ENCODE measurements around the gene RSPH9. TPM values are rescaled to one million over a fixed set of nuclear protein-coding genes. Genes with fewer than 3 reads are reported as not detected.

The RSPH9 gene
- polyA plus RNA-seq, 3 donors, result 0.05 to 0.52 (median 0.13) TPM

DNA sequence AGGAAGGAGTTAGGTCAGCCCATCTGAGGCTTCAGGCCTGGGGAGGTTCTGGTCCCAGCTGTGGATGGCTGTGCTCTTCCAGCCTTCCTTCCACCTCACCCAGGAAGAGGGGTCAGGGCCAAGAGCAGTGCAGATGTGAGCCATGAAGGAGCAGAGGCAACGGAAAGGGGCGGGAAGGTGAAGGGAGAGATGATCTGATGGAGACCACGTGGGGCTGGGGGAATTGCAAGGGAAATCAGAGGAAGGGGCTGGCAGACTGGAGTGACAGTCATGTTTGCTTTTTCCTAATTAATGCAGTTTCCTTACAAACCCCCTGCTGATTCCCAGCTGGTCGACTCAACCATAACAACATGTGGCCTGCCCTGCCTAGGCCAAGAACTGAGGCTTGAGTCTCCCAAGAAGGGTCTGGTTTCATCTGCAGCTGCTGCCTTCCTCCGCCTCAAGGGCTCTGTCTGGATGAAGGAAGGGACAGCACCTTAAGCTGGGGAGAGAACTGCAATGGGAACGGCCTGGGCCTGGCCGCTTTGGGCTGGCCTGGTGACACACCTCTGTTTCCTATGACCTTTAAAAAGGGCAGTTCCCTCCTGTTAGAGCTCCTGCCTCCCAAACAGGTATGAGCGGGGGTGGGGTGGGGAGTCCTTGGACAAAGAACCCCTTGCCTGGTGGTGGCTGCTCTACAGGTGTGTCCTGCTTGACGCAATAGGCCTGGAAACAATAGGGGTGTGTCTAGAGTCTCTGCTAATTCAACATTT is 50.6 kb downstream of the RSPH9 start:
- no peak for DNase-seq
- H3K27me3 ChIP-seq (ENCODE audit: control insufficient read depth in 2 of 2, insufficient read depth in 2 of 2, low read length in 2 of 2), result peaks cover 0 to 2% of the 10 kb centered on the region in 2 donors
- no peaks in the 10 kb centered on the region for H3K4me1 Mint-ChIP-seq
- H3K4me3 ChIP-seq (replicated peaks in 1 of 3; ENCODE audit: low read depth in 2 of 3, low read length in 3 of 3), result no peak overlapping the region
- intact Hi-C loops (cut with micrococcal nuclease), result no loop called here
- H3K36me3 ChIP-seq (replicated peaks in 1 of 2; ENCODE audit: control insufficient read depth in 1 of 2, insufficient read depth in 2 of 2, low read length in 2 of 2), result no peaks in the 10 kb centered on the region
- H3K9me3 ChIP-seq (replicated peaks in 1 of 2; ENCODE audit: control insufficient read depth in 1 of 2, insufficient read depth in 1 of 2, low read length in 2 of 2), result no peaks in the 10 kb centered on the region
- peaks cover 0 to 4% (median 0%) of the 10 kb centered on the region in 7 donors for H3K9me3 Mint-ChIP-seq
- H4K20me1 ChIP-seq (ENCODE audit: insufficient read depth, low read length), result no peaks in the 10 kb centered on the region
- H3K36me3 Mint-ChIP-seq, result no peaks in the 10 kb centered on the region
- H3K4me3 Mint-ChIP-seq, result no peak overlapping the region
- H3K27ac ChIP-seq (ENCODE audit: low read depth in 1 of 2, low read length in 2 of 2), result no peak overlapping the region
- H3K27ac Mint-ChIP-seq, result peak overlapping the region in 1 of 7 donors; percentile 63
- no peak overlapping the region for H2AFZ ChIP-seq (ENCODE audit: insufficient read depth, low read depth, low read length, poor library complexity, severe bottlenecking)
- WGBS (ENCODE audit: insufficient coverage), result 83% methylated on average over 2 of the region's 9 CpGs
- no peak for TF ChIP-seq CTCF (IDR thresholded peaks at IDR 0.05)
- H3K79me2 ChIP-seq (ENCODE audit: insufficient read depth, low read length), result no peaks in the 10 kb centered on the region
- H3K27me3 Mint-ChIP-seq (ENCODE audit: low read depth in 3 of 3), result peaks cover 13 to 30% (median 14%) of the 10 kb centered on the region in 3 donors
- no peak overlapping the region for H3K4me2 ChIP-seq (replicated peaks; ENCODE audit: extremely low read depth, low read length, poor library complexity, severe bottlenecking)
- no peaks in the 10 kb centered on the region for H3K4me1 ChIP-seq (ENCODE audit: control insufficient read depth in 1 of 2, insufficient read depth in 2 of 2, low read length in 2 of 2)
- H3K9ac ChIP-seq (ENCODE audit: insufficient read depth, low read length, poor library complexity, severe bottlenecking), result no peak overlapping the region

- no peaks in the 10 kb centered on the region for H4K20me1 ChIP-seq (ENCODE audit: insufficient read depth, low read length)
- peaks cover 0 to 4% (median 0%) of the 10 kb centered on the region in 7 donors for H3K9me3 Mint-ChIP-seq
- H3K79me2 ChIP-seq (ENCODE audit: insufficient read depth, low read length), result no peaks in the 10 kb centered on the region
- no peak overlapping the region for H3K27ac ChIP-seq (ENCODE audit: low read depth in 1 of 2, low read length in 2 of 2)
- no peak overlapping the region for H3K4me3 Mint-ChIP-seq
- no peaks in the 10 kb centered on the region for H3K36me3 Mint-ChIP-seq
- no peaks in the 10 kb centered on the region for H3K4me1 ChIP-seq (ENCODE audit: control insufficient read depth in 1 of 2, insufficient read depth in 2 of 2, low read length in 2 of 2)
- H3K27ac Mint-ChIP-seq, result no peak overlapping the region
- H3K4me3 ChIP-seq (replicated peaks in 1 of 3; ENCODE audit: low read depth in 2 of 3, low read length in 3 of 3), result no peak overlapping the region
- no peak for TF ChIP-seq CTCF (IDR thresholded peaks at IDR 0.05)
- H3K27me3 Mint-ChIP-seq (ENCODE audit: low read depth in 3 of 3), result peaks cover 13 to 31% (median 19%) of the 10 kb centered on the region in 3 donors
- intact Hi-C loops (cut with micrococcal nuclease), result no loop called here
- H3K4me1 Mint-ChIP-seq, result no peaks in the 10 kb centered on the region
- H3K4me2 ChIP-seq (replicated peaks; ENCODE audit: extremely low read depth, low read length, poor library complexity, severe bottlenecking), result no peak overlapping the region
- WGBS (ENCODE audit: insufficient coverage), result 100% methylated on average over 2 of the region's 4 CpGs
- no peak overlapping the region for H2AFZ ChIP-seq (ENCODE audit: insufficient read depth, low read depth, low read length, poor library complexity, severe bottlenecking)
- H3K9ac ChIP-seq (ENCODE audit: insufficient read depth, low read length, poor library complexity, severe bottlenecking), result no peak overlapping the region
- H3K9me3 ChIP-seq (replicated peaks in 1 of 2; ENCODE audit: control insufficient read depth in 1 of 2, insufficient read depth in 1 of 2, low read length in 2 of 2), result no peaks in the 10 kb centered on the region
- no peak for DNase-seq
- H3K27me3 ChIP-seq (ENCODE audit: control insufficient read depth in 2 of 2, insufficient read depth in 2 of 2, low read length in 2 of 2), result peaks cover 0 to 2% of the 10 kb centered on the region in 2 donors
- H3K36me3 ChIP-seq (replicated peaks in 1 of 2; ENCODE audit: control insufficient read depth in 1 of 2, insufficient read depth in 2 of 2, low read length in 2 of 2), result no peaks in the 10 kb centered on the region
These were observed 51.1 kb downstream of the RSPH9 start for GRCh38 chr6:43695967-43696291.
